ENCODE measurements around the gene DDI2. TPM values are rescaled to one million over a fixed set of nuclear protein-coding genes. Genes with fewer than 3 reads are reported as not detected.

DDI2 gene
- total RNA-seq, 3 donors from 2014 or later (not counting 1 experiment from before 2014, with no cell fraction given) = 27.3 to 39.8 (median 34.0) TPM

DNA sequence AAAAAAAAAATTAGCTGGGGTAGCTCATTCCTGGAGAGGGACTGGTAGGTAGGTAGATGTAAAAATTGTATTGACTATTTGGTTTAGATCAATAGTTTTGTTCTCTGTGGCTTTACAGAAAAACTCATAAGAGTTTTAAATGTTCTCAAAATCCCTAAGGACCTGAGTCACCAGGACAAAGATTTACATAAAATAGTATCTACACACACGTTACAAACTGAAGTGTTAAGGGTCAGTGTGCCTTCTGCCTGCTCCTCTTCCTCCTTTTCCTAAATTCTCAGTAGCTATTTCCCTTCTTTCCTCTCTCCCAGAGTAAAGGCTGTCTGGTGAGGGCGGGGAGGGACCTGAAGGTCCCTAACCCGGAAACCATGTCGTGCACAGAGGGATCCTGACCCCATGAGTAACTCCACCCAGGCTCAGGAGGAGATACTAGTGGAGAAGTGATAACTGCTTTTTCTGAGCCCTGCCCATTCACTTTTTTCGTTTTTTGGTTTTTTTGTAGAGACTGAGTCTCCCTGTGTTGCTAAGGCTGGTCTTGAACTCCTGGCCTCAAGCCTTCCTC lies 74.9 kb downstream of the DDI2 start:
- Histone ChIP-seq H3K36me3 (ENCODE audit: control insufficient read depth, insufficient read depth, low read length) (no peaks in the 10 kb centered on the region), H3K4me1 (ENCODE audit: control insufficient read depth, insufficient read depth, low read length) (peaks cover 9% of the 10 kb centered on the region), H3K4me3 (ENCODE audit: low read length) (no peak overlapping the region), H3K27ac (ENCODE audit: low read length) (no peak overlapping the region), H3K27me3 (ENCODE audit: control insufficient read depth, insufficient read depth, low read length) (no peaks in the 10 kb centered on the region), H3K9me3 (ENCODE audit: control insufficient read depth, insufficient read depth, low read length) (no peaks in the 10 kb centered on the region)
- no peak overlapping the region for H3K27ac Mint-ChIP-seq
- ATAC-seq (no peak), DNase-seq (no peak)
- no peaks in the 10 kb centered on the region for H3K27me3 Mint-ChIP-seq (ENCODE audit: low read depth in 2 of 2)
- H3K36me3 Mint-ChIP-seq = no peaks in the 10 kb centered on the region
- 92% methylated on average over 5 of the region's 5 CpGs for WGBS (ENCODE audit: insufficient coverage)
- no peaks in the 10 kb centered on the region for H3K9me3 Mint-ChIP-seq
- intact Hi-C loops (cut with micrococcal nuclease) = no loop called here
- H3K4me3 Mint-ChIP-seq = no peak overlapping the region
- H3K4me1 Mint-ChIP-seq = peaks cover 28 to 36% of the 10 kb centered on the region in 2 donors
- TF ChIP-seq, protein P1, sequence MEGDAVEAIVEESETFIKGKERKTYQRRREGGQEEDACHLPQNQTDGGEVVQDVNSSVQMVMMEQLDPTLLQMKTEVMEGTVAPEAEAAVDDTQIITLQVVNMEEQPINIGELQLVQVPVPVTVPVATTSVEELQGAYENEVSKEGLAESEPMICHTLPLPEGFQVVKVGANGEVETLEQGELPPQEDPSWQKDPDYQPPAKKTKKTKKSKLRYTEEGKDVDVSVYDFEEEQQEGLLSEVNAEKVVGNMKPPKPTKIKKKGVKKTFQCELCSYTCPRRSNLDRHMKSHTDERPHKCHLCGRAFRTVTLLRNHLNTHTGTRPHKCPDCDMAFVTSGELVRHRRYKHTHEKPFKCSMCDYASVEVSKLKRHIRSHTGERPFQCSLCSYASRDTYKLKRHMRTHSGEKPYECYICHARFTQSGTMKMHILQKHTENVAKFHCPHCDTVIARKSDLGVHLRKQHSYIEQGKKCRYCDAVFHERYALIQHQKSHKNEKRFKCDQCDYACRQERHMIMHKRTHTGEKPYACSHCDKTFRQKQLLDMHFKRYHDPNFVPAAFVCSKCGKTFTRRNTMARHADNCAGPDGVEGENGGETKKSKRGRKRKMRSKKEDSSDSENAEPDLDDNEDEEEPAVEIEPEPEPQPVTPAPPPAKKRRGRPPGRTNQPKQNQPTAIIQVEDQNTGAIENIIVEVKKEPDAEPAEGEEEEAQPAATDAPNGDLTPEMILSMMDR (IDR thresholded peaks at IDR 0.05) = no peak

DNA sequence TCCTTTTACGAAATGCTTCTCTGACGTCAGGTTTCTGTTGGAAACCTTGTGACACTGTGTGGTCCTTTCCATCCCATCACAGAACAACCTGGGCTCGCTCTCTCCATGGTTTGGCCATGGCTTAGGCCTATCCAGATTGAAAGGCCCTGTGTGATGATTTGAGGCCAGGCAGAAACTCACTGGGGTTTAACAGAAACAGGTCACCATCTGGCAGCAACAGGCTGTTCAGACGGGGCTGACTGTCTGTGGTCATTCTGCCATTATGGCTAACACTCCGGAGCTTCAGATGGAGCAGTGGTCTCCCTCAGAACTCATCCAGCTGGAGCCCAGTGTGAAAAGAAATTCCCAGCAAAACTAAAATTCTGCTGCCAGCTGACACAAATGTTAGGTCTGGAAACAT lies 76.1 kb downstream of the DDI2 start:
- Histone ChIP-seq H3K4me3 (ENCODE audit: low read length) (no peak overlapping the region), H3K27ac (ENCODE audit: low read length) (no peak overlapping the region), H3K4me1 (ENCODE audit: control insufficient read depth, insufficient read depth, low read length) (peaks cover 21% of the 10 kb centered on the region), H3K36me3 (ENCODE audit: control insufficient read depth, insufficient read depth, low read length) (no peaks in the 10 kb centered on the region), H3K27me3 (ENCODE audit: control insufficient read depth, insufficient read depth, low read length) (no peaks in the 10 kb centered on the region), H3K9me3 (ENCODE audit: control insufficient read depth, insufficient read depth, low read length) (no peaks in the 10 kb centered on the region)
- peaks cover 24 to 37% of the 10 kb centered on the region in 2 donors for H3K4me1 Mint-ChIP-seq
- no peak overlapping the region for H3K27ac Mint-ChIP-seq
- H3K4me3 Mint-ChIP-seq = no peak overlapping the region
- no peaks in the 10 kb centered on the region for H3K36me3 Mint-ChIP-seq
- 92% methylated on average over 5 of the region's 5 CpGs for WGBS (ENCODE audit: insufficient coverage)
- TF ChIP-seq, protein P1 (IDR thresholded peaks at IDR 0.05) = no peak
- H3K9me3 Mint-ChIP-seq = no peaks in the 10 kb centered on the region
- ATAC-seq (no peak), DNase-seq (no peak)
- intact Hi-C loops (cut with micrococcal nuclease) = no loop called here
- no peaks in the 10 kb centered on the region for H3K27me3 Mint-ChIP-seq (ENCODE audit: low read depth in 2 of 2)

DNA sequence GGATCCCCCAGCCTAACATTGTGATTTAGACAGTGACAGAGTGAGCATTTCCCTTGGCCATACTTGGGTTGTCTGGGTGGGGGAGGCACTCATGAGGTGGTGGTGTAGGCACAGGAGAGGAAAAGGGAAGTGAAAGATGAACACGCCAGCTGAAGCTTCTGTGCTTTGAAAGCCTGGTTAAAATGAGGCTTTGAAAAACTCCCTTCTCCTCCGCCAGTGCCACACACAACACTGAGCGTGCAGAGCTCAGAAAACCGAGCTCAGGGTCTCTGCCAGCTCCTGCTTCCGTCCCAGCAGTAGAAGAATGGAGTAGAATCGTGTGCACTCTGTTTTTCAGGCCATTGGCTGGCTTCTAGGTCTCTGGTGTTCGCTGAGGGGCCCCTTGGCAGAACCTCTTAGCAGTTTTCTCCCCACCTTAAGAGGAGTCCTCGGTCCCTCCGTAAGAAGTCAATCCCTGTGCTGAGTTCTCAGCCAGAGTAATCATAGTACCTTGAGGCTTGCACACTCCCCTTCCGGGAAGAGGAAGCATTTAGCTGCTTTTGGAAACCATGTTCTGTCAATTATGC lies 79.8 kb downstream of the DDI2 start:
- Mint-ChIP-seq H3K36me3 (no peaks in the 10 kb centered on the region), H3K27ac (peak overlapping the region; percentile 72 to 90)

More for the DNA sequence above, 79.8 kb downstream of the DDI2 start:
- Mint-ChIP-seq H3K4me3 (peak overlapping the region; percentile 76), H3K4me1 (peaks cover 16 to 39% of the 10 kb centered on the region in 2 donors), H3K9me3 (no peaks in the 10 kb centered on the region), H3K27me3 (ENCODE audit: low read depth in 2 of 2) (no peaks in the 10 kb centered on the region)
- Histone ChIP-seq H3K4me3 (ENCODE audit: low read length) (peak overlapping the region; percentile 9), H3K9me3 (ENCODE audit: control insufficient read depth, insufficient read depth, low read length) (no peaks in the 10 kb centered on the region), H3K36me3 (ENCODE audit: control insufficient read depth, insufficient read depth, low read length) (no peaks in the 10 kb centered on the region), H3K4me1 (ENCODE audit: control insufficient read depth, insufficient read depth, low read length) (peaks cover 21% of the 10 kb centered on the region), H3K27me3 (ENCODE audit: control insufficient read depth, insufficient read depth, low read length) (no peaks in the 10 kb centered on the region), H3K27ac (ENCODE audit: low read length) (peak overlapping the region; percentile 33)
- DNase-seq = peak in 1 of 2 donors; percentile 76
- intact Hi-C loops (cut with micrococcal nuclease) = no loop called here
- TF ChIP-seq, protein P1 (IDR thresholded peaks at IDR 0.05) = no peak
- peak; percentile 72 to 76 (median 73) for ATAC-seq
- 8% methylated on average over 10 of the region's 10 CpGs for WGBS (ENCODE audit: insufficient coverage)
